IMR-90 (cell line): ENCODE results near the gene KRT71. TPM values are rescaled to one million over a fixed set of nuclear protein-coding genes. Genes with fewer than 3 reads are reported as not detected.

Source experiments
- ATAC-seq: fragments of 200-7000 bp; cut with Tn5 transposase; 2 replicates; pipeline ENCODE4 v1.9.1; 2020; ENCODE audit warnings: low read depth, mild to moderate bottlenecking, moderate library complexity
- BruUV-seq: library from RNA; stranded (reverse); fragments of 400-500 nt; replicated peaks from 2 replicates; lab custom pipeline; 2021; lab: Mats Ljungman, UMichigan
- CTCF ChIA-PET: fragments of 300-600 bp; formaldehyde crosslinking; extraction: SDS; loops from one replicate; lab custom pipeline; 2021; ENCODE audit warnings: antibody characterized with exemption; lab: Yijun Ruan, JAX
- POLR2A ChIA-PET: fragments of 300-600 bp; sonication (Branson Sonifier 250); formaldehyde crosslinking; loops from one replicate; lab custom pipeline; 2022; ENCODE audit warnings: antibody characterized with exemption; ENCODE audit not compliant: unreplicated experiment; lab: Charles Lee
- DNase-seq: peaks from one replicate; pipeline ENCODE4 v3.0.0; 2013
- H2AFZ ChIP-seq: replicated peaks from 2 replicates; pipeline ENCODE3; 2013; ENCODE audit warnings: low read length, mild to moderate bottlenecking; ENCODE audit not compliant: poor library complexity
- H2AK5ac ChIP-seq: 2 replicates; pipeline ENCODE4 v1.6.1; 2013; ENCODE audit warnings: low read depth, low read length, inconsistent platforms
- H2AK9ac ChIP-seq: replicated peaks from 2 replicates; pipeline ENCODE3; 2013; ENCODE audit warnings: mild to moderate bottlenecking, low read depth, low read length, moderate library complexity; ENCODE audit not compliant: poor library complexity
- H2BK120ac ChIP-seq: 2 replicates; pipeline ENCODE4 v1.6.1; 2013; ENCODE audit warnings: low read depth, low read length, inconsistent platforms
- H2BK15ac ChIP-seq: 3 replicates; pipeline ENCODE4 v1.6.1; 2013; ENCODE audit warnings: low read depth, low read length, inconsistent platforms
- H2BK20ac ChIP-seq: 2 replicates; pipeline ENCODE4 v1.6.1; 2013; ENCODE audit warnings: low read depth, mild to moderate bottlenecking, inconsistent platforms, low read length, moderate library complexity
- H2BK5ac ChIP-seq: 2 replicates; pipeline ENCODE4 v1.6.1; 2013; ENCODE audit warnings: mild to moderate bottlenecking, low read depth, low read length, inconsistent platforms; ENCODE audit not compliant: poor library complexity, severe bottlenecking
- H3K14ac ChIP-seq: replicated peaks from 2 replicates; pipeline ENCODE4 v1.6.1; 2013; ENCODE audit warnings: low read depth, low read length, inconsistent platforms
- H3K18ac ChIP-seq: 2 replicates; pipeline ENCODE4 v1.6.1; 2013; ENCODE audit warnings: low read depth, low read length, control low read depth
- H3K23ac ChIP-seq: 2 replicates; pipeline ENCODE4 v1.6.1; 2013; ENCODE audit warnings: low read depth, low read length, inconsistent platforms
- H3K27ac ChIP-seq: 2 replicates; pipeline ENCODE4 v1.5.1; 2013; ENCODE audit warnings: mild to moderate bottlenecking, control low read depth, low read length; ENCODE audit not compliant: insufficient read depth
- H3K27me3 ChIP-seq: 2 replicates; pipeline ENCODE4 v1.6.1; 2013; ENCODE audit warnings: low read length; ENCODE audit not compliant: control insufficient read depth, insufficient read depth
- H3K36me3 ChIP-seq: 2 replicates; pipeline ENCODE4 v1.6.1; 2013; ENCODE audit warnings: low read length, mixed read lengths; ENCODE audit not compliant: control insufficient read depth, insufficient read depth
- H3K4ac ChIP-seq: 2 replicates; pipeline ENCODE4 v1.6.1; 2013; ENCODE audit warnings: low read depth, low read length, inconsistent platforms
- H3K4me1 ChIP-seq: 2 replicates; pipeline ENCODE4 v1.6.1; 2013; ENCODE audit warnings: low read length, mixed read lengths; ENCODE audit not compliant: control insufficient read depth, insufficient read depth
- H3K4me2 ChIP-seq: 2 replicates; pipeline ENCODE4 v1.6.1; 2013; ENCODE audit warnings: low read depth, mild to moderate bottlenecking, control low read depth, low read length, moderate library complexity
- H3K4me3 ChIP-seq: 2 replicates; pipeline ENCODE4 v1.5.1; 2013; ENCODE audit warnings: low read depth, mild to moderate bottlenecking, control low read depth, low read length, moderate library complexity; ENCODE audit not compliant: insufficient read depth
- H3K56ac ChIP-seq: 2 replicates; pipeline ENCODE4 v1.6.1; 2013; ENCODE audit warnings: low read length, inconsistent platforms; ENCODE audit not compliant: insufficient read depth; ENCODE audit errors: extremely low read depth
- H3K79me1 ChIP-seq, 2 experiments: 2 replicates each; pipeline ENCODE4 v1.6.1; 2013; ENCODE audit warnings: low read length in 2 of 2, inconsistent platforms in 1 of 2, low read depth in 1 of 2
- H3K9ac ChIP-seq: 2 replicates; pipeline ENCODE4 v1.6.1; 2013; ENCODE audit warnings: low read depth, low read length, control low read depth
- H3K9me1 ChIP-seq: 2 replicates; pipeline ENCODE4 v1.6.1; 2013; ENCODE audit warnings: low read length, inconsistent platforms; ENCODE audit not compliant: insufficient read depth
- H3K9me3 ChIP-seq: 2 replicates; pipeline ENCODE4 v1.6.1; 2013; ENCODE audit warnings: low read length; ENCODE audit not compliant: control insufficient read depth, insufficient read depth
- H4K20me1 ChIP-seq: 2 replicates; pipeline ENCODE4 v1.6.1; 2013; ENCODE audit warnings: low read length, inconsistent platforms; ENCODE audit not compliant: insufficient read depth
- H4K5ac ChIP-seq: 2 replicates; pipeline ENCODE4 v1.6.1; 2013; ENCODE audit warnings: mild to moderate bottlenecking, low read depth, low read length, control low read depth
- H4K8ac ChIP-seq, 2 experiments: 2 replicates each; pipeline ENCODE4 v1.6.1; 2013; ENCODE audit warnings: low read depth in 2 of 2, low read length in 2 of 2, control low read depth in 1 of 2, inconsistent platforms in 1 of 2
- H4K91ac ChIP-seq: 2 replicates; pipeline ENCODE4 v1.6.1; 2013; ENCODE audit warnings: low read depth, low read length, inconsistent platforms; ENCODE audit not compliant: insufficient read depth
- BHLHE40 ChIP-seq: fragments of 150-350 bp; IDR thresholded peaks from 2 replicates; pipeline ENCODE4 v1.6.1; 2016; ENCODE audit warnings: mild to moderate bottlenecking, low read depth, low read length
- CTCF ChIP-seq: conservative IDR thresholded peaks from 2 replicates; pipeline ENCODE4 v1.5.1; 2012; ENCODE audit warnings: mild to moderate bottlenecking, low read depth, low read length, improper control_type of control experiment
- FOS ChIP-seq: fragments of 150-350 bp; IDR thresholded peaks from 2 replicates; pipeline ENCODE4 v1.6.1; 2016; ENCODE audit warnings: low read depth, low read length
- RAD21 ChIP-seq: IDR thresholded peaks from 2 replicates; pipeline ENCODE4 v1.6.1; 2012; ENCODE audit warnings: low read length, improper control_type of control experiment
- SMC3 ChIP-seq: fragments of 150-350 bp; IDR thresholded peaks from 2 replicates; pipeline ENCODE4 v1.6.1; 2016; ENCODE audit warnings: low read depth, mild to moderate bottlenecking, antibody characterized with exemption, low read length, moderate library complexity
- WGBS, 2 experiments: methylation state at CpG; one replicate each; pipeline versions ENCODE4 v1.1.5 to v1.1.7; 2013; ENCODE audit warnings: missing lambda C conversion rate in 2 of 2; ENCODE audit not compliant: insufficient read length in 1 of 2; ENCODE audit errors: extremely low coverage in 2 of 2; 5-methylcytosine and 5-hydroxymethylcytosine counted together
- dilution Hi-C: fragments of 300-500 bp; cut with HindIII; formaldehyde crosslinking; loops from one replicate; pipeline ENCODE4 v1.14.3; 2018; ENCODE audit warnings: low sequenced_read_pairs; ENCODE audit not compliant: unreplicated experiment
- in situ Hi-C: fragments of 300-500 bp; cut with MboI; formaldehyde crosslinking; loops from 3 replicates; pipeline ENCODE4 v1.14.3; 2019; ENCODE audit warnings: low sequenced_read_pairs, inconsistent platforms, mixed read lengths
- intact Hi-C: fragments of 100-400 bp; cut with micrococcal nuclease; formaldehyde crosslinking; loops from 2 replicates; pipeline ENCODE4 v1.10.0; 2022
- polyA plus RNA-seq, 3 experiments: library from polyadenylated mRNA; depleted of rRNA; stranded (reverse); fragments of >200 nt; gene quantifications; 2 replicates each; pipeline ENCODE4 v1.2.3, GENCODE V29; 2012; ENCODE audit warnings: low replicate concordance in 1 of 3
- total RNA-seq: library from RNA; depleted of rRNA; stranded (reverse); fragments of >200 nt; gene quantifications from 2 replicates; pipeline ENCODE4 v1.2.3, GENCODE V29; 2012
- TF ChIP-seq, protein P1 (sequence below): fragments of 150-350 bp; IDR thresholded peaks from 2 replicates; pipeline ENCODE4 v1.6.1; 2016; ENCODE audit warnings: low read depth, mild to moderate bottlenecking, low read length, moderate library complexity, borderline replicate concordance

KRT71 gene
- total and polyA plus RNA-seq, 2 of the 4 experiments (the other 2 are of a cell fraction): not detected

GRCh38 chr12:52506858-52507715, 45.9 kb downstream of the KRT71 start:
- H3K36me3 ChIP-seq: no peaks in the 10 kb centered on the region
- no TSS peak for BruUV-seq
- no peak overlapping the region for H2BK120ac ChIP-seq
- no peaks in the 10 kb centered on the region for H3K9me3 ChIP-seq
- H3K27ac ChIP-seq: no peak overlapping the region
- H3K56ac ChIP-seq: no peak overlapping the region
- ATAC-seq (peak; percentile 84), DNase-seq (peak; percentile 65)
- H2BK15ac ChIP-seq: no peak overlapping the region
- no peaks in the 10 kb centered on the region for H3K4me1 ChIP-seq
- no peak overlapping the region for H2BK5ac ChIP-seq
- no peaks in the 10 kb centered on the region for H3K79me1 ChIP-seq
- H3K4ac ChIP-seq: no peak overlapping the region
- H4K91ac ChIP-seq: no peak overlapping the region
- POLR2A ChIA-PET: no interaction called here
- H4K5ac ChIP-seq: no peak overlapping the region
- no peak overlapping the region for H3K23ac ChIP-seq
- H3K14ac ChIP-seq: no peak overlapping the region
- no peaks in the 10 kb centered on the region for H3K9me1 ChIP-seq
- no peak overlapping the region for H3K4me3 ChIP-seq
- H4K20me1 ChIP-seq: no peaks in the 10 kb centered on the region
- H3K18ac ChIP-seq: no peak overlapping the region
- CTCF ChIA-PET: interaction anchor here (1.2 kb wide), 1 partner anchor 13 kb away, joined by 3 read pairs; the partner anchor contains the start of gene KRT5
- intact Hi-C loops: loop anchor here (1.0 kb wide), 2 partner anchors 135 to 351 kb away; no protein-coding TSS in a partner anchor
- peak; percentile 51 for TF ChIP-seq CTCF
- TF ChIP-seq, protein P1, sequence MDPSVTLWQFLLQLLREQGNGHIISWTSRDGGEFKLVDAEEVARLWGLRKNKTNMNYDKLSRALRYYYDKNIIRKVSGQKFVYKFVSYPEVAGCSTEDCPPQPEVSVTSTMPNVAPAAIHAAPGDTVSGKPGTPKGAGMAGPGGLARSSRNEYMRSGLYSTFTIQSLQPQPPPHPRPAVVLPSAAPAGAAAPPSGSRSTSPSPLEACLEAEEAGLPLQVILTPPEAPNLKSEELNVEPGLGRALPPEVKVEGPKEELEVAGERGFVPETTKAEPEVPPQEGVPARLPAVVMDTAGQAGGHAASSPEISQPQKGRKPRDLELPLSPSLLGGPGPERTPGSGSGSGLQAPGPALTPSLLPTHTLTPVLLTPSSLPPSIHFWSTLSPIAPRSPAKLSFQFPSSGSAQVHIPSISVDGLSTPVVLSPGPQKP: no peak
- TF ChIP-seq SMC3: peak; percentile 49
- peak; percentile 39; the same call in 1 of the 2 replicates for TF ChIP-seq RAD21
- TF ChIP-seq BHLHE40: no peak
- TF ChIP-seq FOS: no peak
- H2AFZ ChIP-seq: no peak overlapping the region
- no peak overlapping the region for H2AK9ac ChIP-seq
- dilution Hi-C loops: no loop called here
- H3K4me2 ChIP-seq: no peak overlapping the region
- WGBS, 2 experiments: no CpG with 5 or more reads among the region's 4 CpGs
- no peak overlapping the region for H2AK5ac ChIP-seq
- in situ Hi-C loops: no loop called here
- no peak overlapping the region for H2BK20ac ChIP-seq
- H3K27me3 ChIP-seq: peaks cover 7% of the 10 kb centered on the region
- H3K9ac ChIP-seq: no peak overlapping the region
- H4K8ac ChIP-seq: no peak overlapping the region
